ENCODE results near the gene LHX8.

Gene LHX8

DNA sequence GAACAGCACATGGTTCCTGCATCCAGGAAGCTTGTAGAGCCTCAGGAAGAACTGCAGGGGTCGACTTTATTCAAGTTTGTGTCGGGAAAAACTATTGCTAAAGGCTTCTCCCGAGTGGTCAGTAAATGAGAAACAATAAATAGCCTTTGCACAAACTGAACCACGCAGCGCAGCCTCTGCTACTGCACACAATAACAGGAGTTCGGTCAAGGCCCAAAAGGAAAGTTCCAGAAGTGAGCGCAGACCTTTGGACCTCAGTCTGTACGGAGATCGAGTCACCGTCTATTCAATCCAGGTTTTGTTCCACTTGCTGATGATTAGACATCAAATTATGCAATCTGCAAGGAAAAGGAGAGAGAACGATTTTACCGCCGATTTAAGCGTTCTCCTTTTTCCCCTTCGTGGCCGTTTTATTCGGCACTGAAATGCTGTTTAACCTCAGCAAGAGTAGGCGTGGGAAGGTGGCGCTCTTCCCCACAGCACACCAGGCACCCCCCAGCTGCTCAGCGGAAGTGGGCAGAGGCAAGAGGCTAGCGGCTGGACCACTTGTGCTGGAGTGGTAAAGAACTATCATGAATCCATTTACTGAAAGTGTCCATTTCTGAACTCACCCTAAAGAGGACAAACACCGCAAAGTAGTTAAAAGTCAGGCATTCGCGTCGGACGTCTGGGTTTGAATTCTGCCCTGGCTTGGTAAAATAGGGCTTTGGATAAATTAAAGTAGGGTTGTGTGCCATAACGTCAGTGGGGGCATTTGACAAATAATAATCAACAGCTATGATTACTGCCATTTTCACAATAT lies 6.1 kb upstream of the LHX8 start:
- TF ChIP-seq, protein P1, sequence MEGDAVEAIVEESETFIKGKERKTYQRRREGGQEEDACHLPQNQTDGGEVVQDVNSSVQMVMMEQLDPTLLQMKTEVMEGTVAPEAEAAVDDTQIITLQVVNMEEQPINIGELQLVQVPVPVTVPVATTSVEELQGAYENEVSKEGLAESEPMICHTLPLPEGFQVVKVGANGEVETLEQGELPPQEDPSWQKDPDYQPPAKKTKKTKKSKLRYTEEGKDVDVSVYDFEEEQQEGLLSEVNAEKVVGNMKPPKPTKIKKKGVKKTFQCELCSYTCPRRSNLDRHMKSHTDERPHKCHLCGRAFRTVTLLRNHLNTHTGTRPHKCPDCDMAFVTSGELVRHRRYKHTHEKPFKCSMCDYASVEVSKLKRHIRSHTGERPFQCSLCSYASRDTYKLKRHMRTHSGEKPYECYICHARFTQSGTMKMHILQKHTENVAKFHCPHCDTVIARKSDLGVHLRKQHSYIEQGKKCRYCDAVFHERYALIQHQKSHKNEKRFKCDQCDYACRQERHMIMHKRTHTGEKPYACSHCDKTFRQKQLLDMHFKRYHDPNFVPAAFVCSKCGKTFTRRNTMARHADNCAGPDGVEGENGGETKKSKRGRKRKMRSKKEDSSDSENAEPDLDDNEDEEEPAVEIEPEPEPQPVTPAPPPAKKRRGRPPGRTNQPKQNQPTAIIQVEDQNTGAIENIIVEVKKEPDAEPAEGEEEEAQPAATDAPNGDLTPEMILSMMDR (IDR thresholded peaks at IDR 0.05; ENCODE audit: low read length): no peak
- TF ChIP-seq EZH2 (optimal IDR thresholded peaks at IDR 0.05; ENCODE audit: low read depth, low read length) (no peak), EZH2phosphoT487 (IDR thresholded peaks at IDR 0.05; ENCODE audit: low read length) (no peak)
- H3K36me3 ChIP-seq (replicated peaks; ENCODE audit: insufficient read depth, low read length): no peaks in the 10 kb centered on the region
- H3K4me1 ChIP-seq (ENCODE audit: low read length): no peaks in the 10 kb centered on the region
- H3K79me2 ChIP-seq (ENCODE audit: low read length): peaks cover 18% of the 10 kb centered on the region; the same call in 1 of the 2 replicates
- no peak overlapping the region for H3K4me3 ChIP-seq (ENCODE audit: low read length)
- H3K9me3 ChIP-seq (replicated peaks; ENCODE audit: insufficient read depth, low read length): no peaks in the 10 kb centered on the region
- DNase-seq: no peak
- no peak overlapping the region for H3K4me2 ChIP-seq (ENCODE audit: low read depth, low read length)
- H3K9me2 ChIP-seq (replicated peaks; ENCODE audit: insufficient read depth, low read length): no peaks in the 10 kb centered on the region
- H4K20me1 ChIP-seq (ENCODE audit: insufficient read depth, low read length): no peaks in the 10 kb centered on the region
- H3K27me3 ChIP-seq (replicated peaks; ENCODE audit: insufficient read depth, low read length): no peaks in the 10 kb centered on the region
- no peak overlapping the region for H2AFZ ChIP-seq (ENCODE audit: low read length)
- no peak overlapping the region for H3K27ac ChIP-seq (ENCODE audit: low read length)
- no peak overlapping the region for H3K9ac ChIP-seq (ENCODE audit: low read length)
- H3F3A ChIP-seq (ENCODE audit: insufficient read depth, low read length): peaks cover 2% of the 10 kb centered on the region; the same call in 1 of the 2 replicates

DNA sequence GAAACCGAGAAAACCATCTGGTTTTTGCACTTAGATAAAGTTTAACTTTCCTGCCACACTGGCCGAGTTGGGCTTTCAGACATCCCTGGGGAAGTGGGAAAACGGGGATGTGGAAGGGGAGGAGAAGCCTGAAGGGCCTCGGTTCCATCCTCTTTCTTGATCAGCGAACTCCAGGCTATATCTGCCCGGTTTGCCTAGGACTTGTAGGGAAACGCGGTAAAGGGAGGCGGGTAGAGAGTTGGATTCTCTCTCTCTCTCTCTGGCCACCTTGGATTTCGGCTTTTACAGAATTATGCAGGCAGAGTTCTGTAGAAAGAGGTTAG lies 4.6 kb upstream of the LHX8 start:
- Histone ChIP-seq H3K9me2 (replicated peaks; ENCODE audit: insufficient read depth, low read length) (no peaks in the 10 kb centered on the region), H3K27me3 (replicated peaks; ENCODE audit: insufficient read depth, low read length) (no peaks in the 10 kb centered on the region), H3K9ac (ENCODE audit: low read length) (no peak overlapping the region), H3K9me3 (replicated peaks; ENCODE audit: insufficient read depth, low read length) (no peaks in the 10 kb centered on the region), H3K4me3 (ENCODE audit: low read length) (peak overlapping the region; percentile 45; the same call in 1 of the 2 replicates), H3F3A (ENCODE audit: insufficient read depth, low read length) (peaks cover 17% of the 10 kb centered on the region), H3K79me2 (ENCODE audit: low read length) (peaks cover 26% of the 10 kb centered on the region; the same call in 1 of the 2 replicates), H4K20me1 (ENCODE audit: insufficient read depth, low read length) (no peaks in the 10 kb centered on the region), H3K4me1 (ENCODE audit: low read length) (no peaks in the 10 kb centered on the region), H3K4me2 (ENCODE audit: low read depth, low read length) (peak overlapping the region; percentile 64; the same call in 1 of the 2 replicates), H2AFZ (ENCODE audit: low read length) (no peak overlapping the region), H3K27ac (ENCODE audit: low read length) (no peak overlapping the region), H3K36me3 (replicated peaks; ENCODE audit: insufficient read depth, low read length) (no peaks in the 10 kb centered on the region)
- no peak for DNase-seq
- TF ChIP-seq, protein P1 (IDR thresholded peaks at IDR 0.05; ENCODE audit: low read length): no peak
- no peak for TF ChIP-seq EZH2 (optimal IDR thresholded peaks at IDR 0.05; ENCODE audit: low read depth, low read length)
- TF ChIP-seq EZH2phosphoT487 (IDR thresholded peaks at IDR 0.05; ENCODE audit: low read length): no peak

DNA sequence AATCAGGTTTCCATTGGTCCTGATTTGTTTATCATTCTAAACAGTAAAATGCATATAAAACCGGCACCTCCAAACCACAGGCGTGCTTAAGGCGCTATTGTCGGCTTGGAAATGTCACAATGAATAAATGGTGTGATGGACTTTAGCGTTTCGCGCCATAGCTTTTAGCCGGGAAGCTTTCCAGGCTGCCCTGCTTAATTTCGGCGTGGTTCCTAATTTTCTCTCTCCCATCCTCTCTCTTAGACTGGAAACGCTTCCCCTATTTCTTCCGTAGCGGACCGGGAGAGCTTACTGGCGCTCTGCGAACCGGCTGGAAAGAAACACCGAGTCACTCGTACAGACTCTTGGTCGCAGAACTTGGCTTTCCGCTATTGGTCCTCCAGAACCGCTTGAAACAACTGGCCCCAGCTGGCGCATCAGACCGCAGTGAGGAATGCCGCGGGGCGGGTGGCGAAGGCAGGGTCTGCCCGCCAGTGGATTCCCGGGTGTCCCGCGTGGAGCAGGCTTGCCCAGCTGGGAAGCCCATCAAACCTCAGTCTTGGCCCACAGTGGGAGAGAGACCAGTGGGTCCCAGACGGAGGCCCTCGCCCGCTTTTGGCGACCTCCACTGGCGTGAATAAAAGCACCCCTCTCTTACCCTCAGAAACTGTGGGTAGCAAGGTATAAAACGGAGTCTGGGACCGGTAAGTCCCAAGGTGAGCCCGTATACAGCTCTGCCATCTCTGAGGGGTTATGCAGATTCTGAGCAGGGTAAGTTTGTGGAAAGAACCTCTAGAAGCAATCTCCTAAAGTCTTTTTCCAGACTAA lies 4.0 kb upstream of the LHX8 start:
- no peak overlapping the region for H3K27ac ChIP-seq (ENCODE audit: low read length)
- H3K79me2 ChIP-seq (ENCODE audit: low read length): peaks cover 31% of the 10 kb centered on the region
- no peaks in the 10 kb centered on the region for H3K36me3 ChIP-seq (replicated peaks; ENCODE audit: insufficient read depth, low read length)
- H2AFZ ChIP-seq (ENCODE audit: low read length): no peak overlapping the region
- no peaks in the 10 kb centered on the region for H3K9me3 ChIP-seq (replicated peaks; ENCODE audit: insufficient read depth, low read length)
- no peaks in the 10 kb centered on the region for H4K20me1 ChIP-seq (ENCODE audit: insufficient read depth, low read length)
- H3K27me3 ChIP-seq (replicated peaks; ENCODE audit: insufficient read depth, low read length): no peaks in the 10 kb centered on the region
- H3K4me3 ChIP-seq (ENCODE audit: low read length): peak overlapping the region; percentile 45; the same call in 1 of the 2 replicates
- H3K4me1 ChIP-seq (ENCODE audit: low read length): no peaks in the 10 kb centered on the region
- peak overlapping the region; percentile 64 for H3K4me2 ChIP-seq (ENCODE audit: low read depth, low read length)
- no peak overlapping the region; the same call in 1 of the 2 replicates for H3K9ac ChIP-seq (ENCODE audit: low read length)
- no peak for DNase-seq
- H3F3A ChIP-seq (ENCODE audit: insufficient read depth, low read length): peaks cover 23% of the 10 kb centered on the region
- TF ChIP-seq EZH2 (optimal IDR thresholded peaks at IDR 0.05; ENCODE audit: low read depth, low read length) (no peak), EZH2phosphoT487 (IDR thresholded peaks at IDR 0.05; ENCODE audit: low read length) (no peak)
- TF ChIP-seq, protein P1 (IDR thresholded peaks at IDR 0.05; ENCODE audit: low read length): no peak
- no peaks in the 10 kb centered on the region for H3K9me2 ChIP-seq (replicated peaks; ENCODE audit: insufficient read depth, low read length)

All from MM.1S (cell line).